Nephron progenitor cell (in vitro differentiated cells): ENCODE results near the gene RIPK3.
"Not testable (repeated sequence)": the region's sequence is repeated elsewhere in the genome, so short reads cannot be mapped to it uniquely, and the experiment has no call there.

Experiments
- DNase-seq: peaks from one replicate; pipeline ENCODE4 v3.0.0; 2021
- H3K27ac Mint-ChIP-seq: 2 replicates; pipeline ENCODE4 v1.8.0; 2021; ENCODE audit warnings: mild to moderate bottlenecking, moderate library complexity, mixed read lengths
- H3K27me3 Mint-ChIP-seq: 2 replicates; pipeline ENCODE4 v1.8.0; 2021; ENCODE audit warnings: mild to moderate bottlenecking, low read depth, mixed read lengths; ENCODE audit not compliant: poor library complexity
- H3K36me3 Mint-ChIP-seq: 2 replicates; pipeline ENCODE4 v1.8.0; 2021; ENCODE audit warnings: low read depth, mixed read lengths
- H3K4me1 Mint-ChIP-seq: 2 replicates; pipeline ENCODE4 v1.8.0; 2021; ENCODE audit warnings: mixed read lengths
- H3K4me3 Mint-ChIP-seq: 2 replicates; pipeline ENCODE4 v1.8.0; 2021; ENCODE audit warnings: mild to moderate bottlenecking, moderate library complexity, mixed read lengths
- H3K9me3 Mint-ChIP-seq: 2 replicates; pipeline ENCODE4 v1.8.0; 2021; ENCODE audit warnings: mild to moderate bottlenecking, moderate library complexity, mixed read lengths
- TF ChIP-seq, protein P1 (sequence below): fragments of 200-600 bp; sonication (generic); IDR thresholded peaks from 2 replicates; pipeline ENCODE4 v1.5.0; 2021; ENCODE audit warnings: antibody characterized with exemption

RIPK3 gene

DNA sequence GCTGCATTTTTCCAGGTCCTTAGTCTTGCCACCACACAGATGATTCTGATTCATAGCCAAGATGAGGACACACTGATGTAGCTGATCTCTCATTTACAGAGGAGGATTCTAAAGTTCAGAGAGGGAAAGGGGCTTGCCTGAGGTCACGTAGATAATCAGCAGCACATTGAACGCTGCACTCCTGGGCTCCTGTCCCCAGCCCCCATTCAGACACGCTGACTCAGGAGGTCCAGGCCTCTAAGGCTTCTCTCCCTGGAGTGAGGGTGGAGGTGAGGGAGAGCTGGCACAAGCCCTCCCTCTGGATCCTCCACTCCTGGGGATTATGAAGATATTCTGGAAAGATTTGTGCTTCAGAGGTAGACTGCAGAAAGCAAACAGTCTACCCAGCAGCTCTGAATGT is 38.5 kb upstream of the RIPK3 start:
- H3K27ac Mint-ChIP-seq, result peak overlapping the region; percentile 92
- H3K36me3 Mint-ChIP-seq, result peaks cover 36% of the 10 kb centered on the region
- DNase-seq, result no peak
- H3K4me3 Mint-ChIP-seq, result no peak overlapping the region
- TF ChIP-seq, protein P1, sequence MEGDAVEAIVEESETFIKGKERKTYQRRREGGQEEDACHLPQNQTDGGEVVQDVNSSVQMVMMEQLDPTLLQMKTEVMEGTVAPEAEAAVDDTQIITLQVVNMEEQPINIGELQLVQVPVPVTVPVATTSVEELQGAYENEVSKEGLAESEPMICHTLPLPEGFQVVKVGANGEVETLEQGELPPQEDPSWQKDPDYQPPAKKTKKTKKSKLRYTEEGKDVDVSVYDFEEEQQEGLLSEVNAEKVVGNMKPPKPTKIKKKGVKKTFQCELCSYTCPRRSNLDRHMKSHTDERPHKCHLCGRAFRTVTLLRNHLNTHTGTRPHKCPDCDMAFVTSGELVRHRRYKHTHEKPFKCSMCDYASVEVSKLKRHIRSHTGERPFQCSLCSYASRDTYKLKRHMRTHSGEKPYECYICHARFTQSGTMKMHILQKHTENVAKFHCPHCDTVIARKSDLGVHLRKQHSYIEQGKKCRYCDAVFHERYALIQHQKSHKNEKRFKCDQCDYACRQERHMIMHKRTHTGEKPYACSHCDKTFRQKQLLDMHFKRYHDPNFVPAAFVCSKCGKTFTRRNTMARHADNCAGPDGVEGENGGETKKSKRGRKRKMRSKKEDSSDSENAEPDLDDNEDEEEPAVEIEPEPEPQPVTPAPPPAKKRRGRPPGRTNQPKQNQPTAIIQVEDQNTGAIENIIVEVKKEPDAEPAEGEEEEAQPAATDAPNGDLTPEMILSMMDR, result no peak
- H3K4me1 Mint-ChIP-seq, result peaks cover 87% of the 10 kb centered on the region
- H3K27me3 Mint-ChIP-seq, result no peaks in the 10 kb centered on the region
- H3K9me3 Mint-ChIP-seq, result no peaks in the 10 kb centered on the region

DNA sequence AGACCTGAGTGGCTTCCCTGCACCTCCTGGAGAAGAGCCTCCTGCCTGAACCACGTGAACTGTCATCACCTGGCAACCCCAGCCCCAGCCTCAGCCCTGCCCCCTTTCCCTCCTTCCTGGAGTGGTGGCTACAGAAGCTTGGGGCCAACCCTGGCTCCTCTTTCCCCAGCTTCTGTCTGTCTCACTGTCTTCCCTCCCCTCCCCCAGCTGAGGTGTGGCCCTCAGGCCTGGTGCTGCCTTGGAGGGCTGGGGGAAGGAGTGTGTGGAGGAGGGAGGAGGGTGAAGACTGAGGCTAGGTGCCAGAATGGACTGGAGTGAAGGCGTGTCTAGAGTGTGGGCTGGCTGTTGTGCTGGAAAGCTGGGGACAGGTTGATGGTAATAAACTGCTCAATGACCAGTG is 37.9 kb upstream of the RIPK3 start:
- TF ChIP-seq, protein P1, result no peak
- Mint-ChIP-seq H3K36me3 (peaks cover 43% of the 10 kb centered on the region), H3K4me1 (peaks cover 90% of the 10 kb centered on the region), H3K27ac (peak overlapping the region; percentile 39), H3K9me3 (no peaks in the 10 kb centered on the region), H3K27me3 (no peaks in the 10 kb centered on the region), H3K4me3 (no peak overlapping the region)
- no peak for DNase-seq

DNA sequence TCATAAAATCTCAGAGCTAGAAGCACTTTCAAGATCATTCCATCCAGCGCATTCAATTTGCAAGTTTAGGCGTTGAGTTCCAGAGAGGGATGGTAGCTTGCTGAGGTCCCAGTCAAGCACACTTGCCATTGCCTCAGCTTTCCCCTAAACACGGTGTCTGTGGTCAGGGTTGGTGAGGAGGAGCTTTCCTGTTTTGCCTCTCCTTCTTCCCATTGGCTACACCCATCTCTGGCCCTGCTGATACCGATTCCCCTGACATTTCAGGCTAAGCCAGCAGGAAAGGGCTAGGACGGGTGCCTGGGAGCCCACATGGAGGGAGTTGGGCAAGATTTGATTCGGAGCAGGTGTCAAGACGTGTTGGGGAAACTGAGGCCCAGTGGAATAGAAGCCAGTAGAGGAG is 37.3 kb upstream of the RIPK3 start:
- Mint-ChIP-seq H3K4me1 (peaks cover 90% of the 10 kb centered on the region), H3K4me3 (no peak overlapping the region), H3K27me3 (no peaks in the 10 kb centered on the region), H3K36me3 (peaks cover 48% of the 10 kb centered on the region), H3K9me3 (no peaks in the 10 kb centered on the region), H3K27ac (no peak overlapping the region)
- no peak for DNase-seq
- TF ChIP-seq, protein P1, result no peak

DNA sequence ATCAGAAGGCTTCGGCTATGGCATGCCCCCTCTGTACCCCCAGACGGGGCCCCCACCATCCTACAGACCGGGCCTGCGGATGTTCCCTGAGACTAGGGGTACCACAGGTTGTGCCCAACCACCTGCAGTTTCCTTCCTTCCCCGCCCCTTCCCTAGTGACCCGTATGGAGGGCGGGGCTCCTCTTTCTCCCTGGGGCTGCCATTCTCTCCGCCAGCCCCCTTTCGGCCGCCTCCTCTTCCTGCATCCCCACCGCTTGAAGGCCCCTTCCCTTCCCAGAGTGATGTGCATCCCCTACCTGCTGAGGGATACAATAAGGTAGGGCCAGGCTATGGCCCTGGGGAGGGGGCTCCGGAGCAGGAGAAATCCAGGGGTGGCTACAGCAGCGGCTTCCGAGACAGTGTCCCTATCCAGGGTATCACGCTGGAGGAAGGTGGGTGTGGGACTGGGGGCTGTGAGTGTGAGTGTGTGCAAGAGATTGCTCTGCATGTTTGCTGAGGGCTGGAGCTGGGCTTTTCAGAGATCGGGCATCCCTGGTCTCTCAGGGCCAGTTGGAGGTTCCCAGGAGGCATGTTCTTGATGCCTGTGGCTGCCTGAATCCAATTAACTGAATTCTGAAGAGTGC is 36.8 kb upstream of the RIPK3 start:
- Mint-ChIP-seq H3K27ac (no peak overlapping the region), H3K36me3 (peaks cover 54% of the 10 kb centered on the region), H3K4me3 (no peak overlapping the region), H3K9me3 (no peaks in the 10 kb centered on the region), H3K27me3 (no peaks in the 10 kb centered on the region), H3K4me1 (peaks cover 90% of the 10 kb centered on the region)
- no peak for DNase-seq
- TF ChIP-seq, protein P1, result no peak

DNA sequence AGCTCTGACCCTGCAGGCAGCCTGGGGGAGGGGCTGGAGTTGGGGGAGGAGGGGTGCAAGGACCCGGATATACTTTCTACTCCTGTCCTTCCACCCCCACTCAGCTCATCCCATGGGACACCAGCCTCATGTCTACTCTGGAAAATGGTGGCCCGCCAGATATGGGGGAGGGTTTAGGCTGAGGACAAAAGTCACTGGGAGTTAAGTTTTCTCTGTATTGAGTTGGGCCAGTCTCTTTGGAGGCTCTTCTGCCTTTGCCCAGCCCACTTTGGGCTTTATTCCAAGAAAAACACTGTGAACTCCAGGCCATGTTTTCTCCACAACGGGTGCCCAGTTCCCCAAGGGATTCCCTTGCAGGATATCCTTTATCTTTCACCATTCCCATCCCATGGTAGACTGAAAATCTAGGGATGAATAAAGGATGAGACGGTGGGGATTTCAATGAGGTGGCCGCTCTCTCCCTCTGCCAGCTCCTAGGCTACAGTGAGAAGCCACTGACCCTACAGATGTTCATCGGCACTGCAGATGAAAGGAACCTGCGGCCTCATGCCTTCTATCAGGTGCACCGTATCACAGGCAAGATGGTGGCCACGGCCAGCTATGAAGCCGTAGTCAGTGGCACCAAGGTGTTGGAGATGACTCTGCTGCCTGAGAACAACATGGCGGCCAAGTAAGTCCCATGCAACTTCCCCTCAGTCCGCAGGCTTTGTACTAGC is 33.1 kb upstream of the RIPK3 start:
- peaks cover 73% of the 10 kb centered on the region for H3K4me1 Mint-ChIP-seq
- H3K9me3 Mint-ChIP-seq, result no peaks in the 10 kb centered on the region
- TF ChIP-seq, protein P1, result no peak
- peak overlapping the region; percentile 70 for H3K4me3 Mint-ChIP-seq
- H3K36me3 Mint-ChIP-seq, result peaks cover 55% of the 10 kb centered on the region
- DNase-seq, result no peak
- peak overlapping the region; percentile 83 for H3K27ac Mint-ChIP-seq
- no peaks in the 10 kb centered on the region for H3K27me3 Mint-ChIP-seq

DNA sequence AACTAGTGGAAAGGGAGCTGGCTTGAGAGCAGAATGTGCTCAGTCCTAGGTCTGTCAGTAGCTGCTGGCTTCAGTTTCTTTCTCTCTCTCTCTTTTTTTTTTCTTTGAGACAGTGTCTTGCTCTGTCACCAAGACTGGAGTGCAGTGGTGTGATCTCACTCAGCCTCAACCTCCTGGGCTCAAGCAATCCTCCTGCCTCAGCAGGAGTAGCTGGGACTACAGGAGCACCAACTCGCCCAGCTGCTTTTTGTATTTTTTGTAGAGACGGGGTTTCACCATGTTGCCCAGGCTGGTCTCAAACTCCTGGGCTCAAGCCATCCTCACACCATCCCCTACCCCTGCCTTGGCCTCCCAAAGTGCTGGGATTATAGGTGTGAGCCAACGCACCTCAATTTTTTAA is 31.8 kb upstream of the RIPK3 start:
- H3K27ac Mint-ChIP-seq, result peak overlapping the region; percentile 83
- H3K4me3 Mint-ChIP-seq, result peak overlapping the region; percentile 20

More for the DNA sequence above, 31.8 kb upstream of the RIPK3 start:
- not testable (repeated sequence) for H3K9me3 Mint-ChIP-seq, H3K27me3 Mint-ChIP-seq, DNase-seq
- Mint-ChIP-seq H3K36me3 (peaks cover 48% of the 10 kb centered on the region), H3K4me1 (peaks cover 67% of the 10 kb centered on the region)
